GM18520 (cell line): ENCODE measurements around the gene ZNF253.
A peak's percentile ranks its signal among the peaks of the same experiment; 100 is the strongest.
"Not testable (repeated sequence)": the region's sequence is repeated elsewhere in the genome, so short reads cannot be mapped to it uniquely, and the experiment has no call there.

ENCODE experiments used
- ATAC-seq: cut with Tn5 transposase; IDR thresholded peaks from one replicate; pipeline ENCODE4 v1.9.1; 2021; ENCODE audit not compliant: unreplicated experiment

The ZNF253 gene

DNA sequence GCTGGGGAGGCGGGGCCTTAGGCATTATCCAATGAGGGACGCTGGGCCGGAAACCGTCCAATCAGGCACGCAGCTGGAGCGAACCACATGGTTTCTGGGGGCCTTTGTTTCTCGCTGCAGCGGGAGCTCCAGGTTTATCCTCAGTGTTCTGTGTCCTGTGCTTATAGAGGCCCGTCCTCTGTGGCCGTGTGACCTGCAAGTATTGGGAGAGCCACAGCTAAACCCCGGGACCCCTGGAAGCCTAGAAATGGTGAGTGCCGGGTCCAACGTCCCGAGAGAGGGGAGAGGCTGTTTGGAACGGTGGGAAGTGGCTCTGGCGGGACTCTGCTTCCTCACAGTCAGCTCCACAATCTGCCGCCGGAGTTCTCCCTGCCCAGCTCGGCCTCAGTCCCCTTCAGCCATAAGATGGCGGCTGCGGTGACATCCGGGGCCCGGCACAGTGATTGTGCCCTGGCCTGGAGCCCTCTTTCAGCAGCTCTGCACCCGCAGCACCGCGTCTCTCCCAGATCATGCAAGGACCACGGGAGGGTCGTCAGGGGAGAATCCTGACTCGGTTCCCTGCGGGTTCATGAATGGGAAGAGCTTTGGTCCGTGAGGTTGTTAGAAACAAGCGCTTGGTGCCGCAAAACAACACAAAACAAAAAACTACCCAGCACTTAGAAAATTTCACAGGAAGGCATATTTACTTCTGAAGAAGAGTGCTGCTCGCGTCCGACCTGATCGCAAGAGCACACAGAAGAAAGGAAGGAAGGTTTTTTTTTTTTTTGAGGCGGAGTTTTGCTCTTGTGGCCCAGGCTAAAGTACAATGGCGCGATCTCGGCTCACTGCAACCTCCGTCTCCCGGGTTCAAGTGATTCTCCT lies at the start of gene ZNF253:
TSS of gene ZNF253 (plus strand) at position 133 of the 861 bp plus-strand sequence. CDS start at position 248, 115 bp downstream.
- peak; percentile 95 for ATAC-seq

DNA sequence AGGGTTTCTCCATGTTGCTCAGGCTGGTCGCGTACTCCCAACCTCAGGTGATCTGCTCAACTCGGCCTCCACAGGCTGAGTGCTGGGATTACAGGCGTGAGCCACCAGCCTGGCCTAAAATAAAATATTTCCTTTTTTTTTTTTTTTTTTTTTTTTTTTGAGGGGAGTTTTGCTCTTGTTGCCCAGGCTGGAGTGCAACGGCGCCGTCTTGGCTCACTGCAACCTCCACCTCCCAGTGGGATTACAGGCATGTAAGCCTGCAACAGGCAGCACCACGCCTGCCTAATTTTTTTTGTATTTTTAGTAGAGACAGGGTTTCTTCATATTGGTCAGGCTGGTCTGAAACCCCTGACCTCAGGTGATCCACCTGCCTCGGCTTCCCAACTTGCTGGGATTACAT lies 49.0 kb upstream of the ZNF253 start:
- ATAC-seq = no peak

DNA sequence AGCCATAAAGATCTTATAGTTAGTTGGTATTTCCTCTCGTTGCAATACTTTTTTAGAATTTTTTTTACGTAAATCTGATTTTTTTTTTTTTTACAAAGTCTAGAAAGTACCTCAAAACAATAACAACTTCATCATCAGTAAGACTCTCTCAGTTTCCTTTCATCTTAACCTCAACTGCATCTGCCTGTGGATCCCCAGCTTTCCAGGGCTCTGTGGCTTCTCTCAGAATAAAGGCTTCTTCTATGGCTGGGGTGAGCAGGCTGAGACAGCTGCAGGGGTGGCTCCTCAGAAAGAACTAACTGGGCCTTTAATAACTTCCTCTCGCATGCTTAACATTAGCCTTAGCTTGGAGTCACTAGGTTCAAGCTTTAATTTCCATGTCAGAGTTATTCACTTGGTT lies 48.3 kb upstream of the ZNF253 start:
- no peak for ATAC-seq

DNA sequence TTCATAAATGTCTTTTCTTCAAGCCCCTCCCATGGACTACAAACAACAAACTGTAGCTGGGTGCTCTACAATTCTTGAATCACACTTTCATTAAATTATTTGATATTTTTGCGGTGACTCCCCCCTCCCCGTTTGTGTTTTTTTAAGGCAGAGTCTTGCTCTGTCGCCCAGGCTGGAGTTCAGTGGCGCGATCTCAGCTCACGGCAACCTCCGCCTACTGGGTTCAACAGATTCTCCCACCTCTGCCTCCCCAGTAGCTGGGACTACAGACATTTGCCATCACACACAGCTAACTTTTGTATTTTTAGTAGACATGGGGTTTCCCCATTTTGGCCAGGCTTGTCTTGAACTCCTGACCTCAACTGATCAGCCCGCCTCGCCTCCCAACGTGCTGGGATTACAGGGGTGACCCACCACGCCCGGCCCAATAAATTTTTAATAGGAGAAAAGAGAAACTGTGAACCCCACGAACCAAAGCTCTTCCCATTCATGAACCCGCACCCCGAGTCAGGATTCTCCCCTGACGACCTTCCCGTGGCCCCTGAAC lies 44.8 kb upstream of the ZNF253 start:
- no peak for ATAC-seq

DNA sequence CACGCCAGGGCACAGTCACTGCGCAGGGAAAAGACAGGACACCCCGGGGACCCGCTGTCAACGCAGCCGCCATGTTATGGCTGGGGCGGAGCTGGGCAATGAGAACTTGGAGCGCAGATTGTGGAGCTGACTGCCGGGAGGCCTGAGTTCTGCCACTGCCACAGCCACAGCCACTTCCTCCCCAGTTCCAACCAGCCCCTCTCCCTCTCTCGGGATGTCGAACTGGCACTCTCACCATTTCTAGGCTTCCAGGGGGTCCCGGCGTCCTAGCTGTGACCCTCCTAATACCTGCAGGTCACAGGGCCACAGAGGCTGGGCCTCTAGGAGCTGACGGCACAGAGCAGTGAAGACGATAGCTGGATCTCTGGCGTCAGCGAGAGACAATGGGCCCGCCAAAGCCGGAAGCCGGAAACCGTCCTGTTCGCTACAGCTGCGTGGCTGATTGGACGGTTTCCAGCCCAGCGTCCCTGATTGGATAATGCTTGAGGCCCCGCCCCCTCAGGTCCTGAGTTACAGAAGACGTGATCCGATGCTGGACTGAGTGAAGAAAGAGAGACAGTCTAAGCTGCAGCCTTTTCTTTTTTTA lies 44.2 kb upstream of the ZNF253 start, which contains the start of gene ZNF506:
TSS of gene ZNF506 (minus strand) at position 385 of the 586 bp plus-strand sequence. CDS start at position 238, 147 bp downstream.
- peak; percentile 89 for ATAC-seq

DNA sequence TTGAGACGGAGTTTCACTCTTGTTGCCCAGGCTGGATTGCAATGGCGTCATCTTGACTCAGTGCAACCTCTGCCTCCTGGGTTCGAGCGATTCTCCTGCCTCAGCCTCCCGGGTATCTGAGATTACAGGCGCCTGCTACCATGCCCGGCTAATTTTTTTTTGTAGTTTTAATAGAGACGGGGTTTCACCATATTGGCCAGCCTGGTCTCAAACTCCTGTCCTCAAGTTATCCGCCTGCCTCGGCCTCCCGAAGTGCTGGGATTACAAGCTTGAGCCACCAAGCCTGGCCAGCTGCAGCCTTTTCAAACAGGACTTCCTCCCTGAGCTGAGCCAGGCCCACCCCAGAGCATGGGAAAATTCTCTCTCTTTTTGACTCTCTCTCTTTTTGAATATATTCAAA lies 43.7 kb upstream of the ZNF253 start:
- not testable (repeated sequence) for ATAC-seq

DNA sequence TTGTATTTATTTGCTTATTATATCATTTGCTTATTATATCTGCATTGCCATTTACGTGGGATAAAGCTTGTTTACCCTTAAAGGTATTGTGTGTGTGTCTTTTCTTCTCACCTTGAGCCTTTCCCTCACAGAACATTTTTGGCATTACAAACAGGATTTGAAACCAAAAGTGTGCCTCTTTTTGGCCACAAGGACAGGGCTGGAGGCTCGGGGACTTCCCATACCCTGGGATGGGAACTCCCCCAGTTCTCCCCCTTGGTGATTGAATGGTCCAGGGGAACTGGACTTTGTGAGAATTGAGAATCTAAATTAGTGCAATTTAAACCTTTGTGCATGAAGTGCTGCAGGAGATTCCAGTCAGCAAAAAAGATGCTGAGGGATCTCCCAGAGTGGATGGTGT lies 41.8 kb upstream of the ZNF253 start:
- no peak for ATAC-seq

DNA sequence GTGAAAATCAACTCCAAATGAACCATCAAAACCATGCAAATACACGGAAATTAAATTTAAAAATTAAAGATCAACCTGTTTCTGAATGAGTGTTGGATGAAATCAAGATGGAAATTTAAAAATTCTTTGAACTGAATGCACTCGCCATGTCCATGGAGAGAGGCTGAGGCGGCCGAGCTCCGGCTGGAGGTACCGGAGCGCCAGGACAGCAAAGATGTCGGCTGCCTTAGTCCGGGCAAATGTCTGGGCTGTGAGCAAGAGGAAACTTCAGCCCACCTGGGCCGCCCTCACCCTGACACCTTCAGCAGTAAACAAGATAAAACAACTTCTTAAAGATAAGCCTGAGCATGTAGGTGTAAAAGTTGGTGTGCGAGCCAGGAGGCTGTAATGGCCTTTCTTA lies 38.8 kb upstream of the ZNF253 start:
- no peak for ATAC-seq

DNA sequence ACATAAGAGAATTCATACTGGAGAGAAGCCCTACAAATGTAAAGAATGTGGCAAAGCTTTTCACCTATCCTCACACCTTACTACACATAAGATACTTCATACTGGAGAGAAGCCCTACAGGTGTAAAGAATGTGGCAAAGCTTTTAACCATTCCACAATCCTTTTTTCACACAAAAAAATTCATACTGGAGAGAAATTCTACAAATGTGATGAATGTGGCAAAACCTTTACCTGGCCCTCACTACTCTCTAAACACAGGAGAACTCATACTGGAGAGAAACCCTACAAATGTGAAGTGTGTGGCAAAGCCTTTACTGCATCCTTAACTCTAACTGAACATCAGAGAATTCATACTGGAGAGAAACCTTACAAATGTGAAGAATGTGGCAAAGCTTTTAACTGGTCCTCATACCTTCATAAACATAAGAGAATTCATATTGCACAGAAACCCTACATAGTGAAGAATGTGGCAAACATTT lies 30.1 kb upstream of the ZNF253 start:
- no peak for ATAC-seq

DNA sequence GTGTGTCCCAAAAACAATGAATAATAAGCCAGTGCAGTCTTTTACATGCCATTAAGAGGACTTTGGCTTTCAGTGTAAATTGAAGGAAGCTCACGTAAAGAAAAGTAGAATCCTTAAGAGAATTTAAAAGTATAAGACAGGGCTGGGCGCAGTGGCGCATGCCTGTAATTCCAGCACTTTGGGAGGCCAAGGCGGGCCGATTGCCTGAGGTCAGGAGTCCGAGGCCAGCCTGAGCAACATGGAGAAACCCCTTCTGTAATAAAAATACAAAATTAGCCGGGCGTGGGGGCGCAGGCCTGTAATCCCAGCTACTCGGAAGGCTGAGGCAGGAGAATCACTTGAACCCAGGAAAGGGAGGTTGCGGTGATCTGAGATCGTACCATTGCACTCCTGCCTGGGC lies 17.9 kb upstream of the ZNF253 start:
- ATAC-seq = no peak

DNA sequence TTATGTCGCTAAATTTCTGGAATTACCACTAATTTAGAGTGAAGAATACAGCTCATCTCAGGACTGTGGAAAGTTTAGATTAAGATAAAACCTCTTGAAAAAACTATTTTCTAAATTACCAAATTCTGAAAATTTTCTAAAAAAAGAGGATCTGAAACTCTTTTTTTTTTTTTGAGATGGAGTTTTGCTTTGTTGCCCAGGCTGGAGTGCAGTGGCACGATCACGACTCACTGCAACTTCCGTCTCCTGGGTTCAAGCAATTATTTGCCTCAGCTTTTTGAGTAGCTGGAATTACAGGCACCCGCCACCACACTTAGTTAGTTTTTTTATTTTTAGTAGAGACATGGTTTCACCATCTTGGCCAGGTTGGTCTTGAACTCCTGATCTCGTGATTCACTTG lies 16.6 kb upstream of the ZNF253 start:
- ATAC-seq = no peak

DNA sequence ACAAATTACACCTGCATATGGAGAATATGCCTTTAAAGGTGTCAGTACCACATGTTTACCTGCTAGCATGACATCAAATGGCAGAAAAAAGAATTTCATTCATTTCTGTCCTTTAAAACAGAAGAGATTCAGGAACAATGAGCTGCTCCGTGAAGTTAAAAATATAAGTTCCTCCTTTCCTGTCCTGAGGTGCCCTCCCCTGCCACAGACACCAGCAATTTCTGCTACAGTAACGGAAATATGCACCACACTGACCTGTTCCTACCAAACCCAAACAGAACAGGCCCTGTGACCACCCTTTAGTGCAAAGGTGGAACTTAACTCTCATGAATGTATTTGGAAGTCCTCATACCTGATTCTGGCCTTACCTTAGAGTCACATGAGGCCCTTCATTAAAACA lies 13.9 kb upstream of the ZNF253 start:
- ATAC-seq = not testable (repeated sequence)

DNA sequence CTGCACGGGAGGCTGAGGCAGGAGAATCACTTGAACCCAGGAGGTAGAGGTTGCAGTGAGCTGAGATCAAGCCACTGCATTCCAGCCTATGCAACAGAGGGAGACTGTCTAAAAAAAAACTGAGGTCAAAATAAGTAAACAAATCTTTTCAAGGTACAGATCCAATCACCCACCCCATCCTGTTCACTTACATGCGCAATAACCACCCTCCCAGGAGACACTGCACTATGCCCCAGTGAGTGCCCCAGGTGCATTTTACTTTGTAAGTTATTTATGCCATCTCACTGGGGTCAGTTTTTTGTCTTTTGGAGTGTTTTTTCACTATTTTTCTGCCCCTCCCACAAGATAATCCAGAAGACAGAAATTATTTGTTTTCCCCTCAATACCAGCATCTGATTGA lies 6.9 kb upstream of the ZNF253 start:
- ATAC-seq = no peak

DNA sequence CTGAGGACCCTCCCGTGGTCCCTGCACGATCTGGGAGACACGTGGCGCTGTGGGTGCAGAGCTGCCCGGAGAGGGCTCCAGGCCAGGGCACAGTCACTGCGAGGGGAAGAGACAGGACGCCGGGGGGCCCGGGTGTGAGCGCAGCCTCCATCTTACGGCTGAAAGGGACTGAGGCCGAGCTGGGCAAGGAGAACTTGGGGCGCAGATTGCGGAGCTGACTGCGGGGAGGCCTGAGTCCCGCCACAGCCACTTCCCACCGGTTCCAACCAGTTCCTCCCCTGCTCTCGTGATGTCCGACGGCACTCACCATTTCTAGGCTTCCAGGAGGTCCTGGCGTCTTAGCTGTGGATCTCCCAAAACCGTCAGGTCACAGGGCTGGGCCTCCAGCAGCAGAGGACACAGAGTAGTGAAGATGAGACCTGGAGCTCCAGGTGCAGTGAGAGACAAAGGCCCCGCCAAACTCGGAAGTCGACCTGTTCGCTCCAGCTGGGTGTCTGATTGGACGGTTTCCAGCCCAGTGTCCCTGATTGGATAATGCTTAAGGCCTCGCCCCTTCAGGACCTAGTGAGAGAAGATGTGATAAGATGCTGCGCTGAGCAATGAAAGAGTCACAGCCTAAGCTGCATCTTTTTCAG lies 4.8 kb upstream of the ZNF253 start:
- no peak for ATAC-seq

DNA sequence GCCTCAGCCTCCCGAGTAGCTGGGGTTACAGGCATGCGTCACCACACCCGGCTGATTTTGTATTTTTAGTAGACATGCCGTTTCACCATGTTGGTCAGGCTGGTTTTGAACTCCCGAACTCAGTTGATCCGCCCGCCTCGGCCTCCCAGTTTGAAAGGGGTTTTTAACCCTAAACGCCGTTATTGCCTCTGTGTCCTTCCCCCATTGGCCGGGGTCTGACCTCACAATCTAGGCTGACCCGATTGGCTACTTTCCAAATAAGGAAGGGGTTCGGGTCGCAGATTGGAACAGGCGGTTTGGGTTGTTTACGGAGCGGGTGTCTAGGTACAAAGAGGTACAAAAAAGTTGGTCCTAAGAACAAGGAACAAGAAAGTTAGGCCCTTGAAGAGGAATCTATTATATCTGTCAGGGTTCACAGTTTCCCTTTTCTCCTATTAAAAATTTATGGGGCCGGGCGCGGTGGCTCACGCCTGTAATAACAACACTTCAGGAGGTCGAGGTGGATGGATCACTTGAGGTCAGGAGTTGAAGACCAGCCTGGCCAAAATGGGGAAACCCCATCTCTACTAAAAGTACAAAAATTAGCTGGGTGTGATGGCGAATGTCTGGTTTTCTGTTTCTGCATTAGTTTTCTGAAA lies 1.0 kb downstream of the ZNF253 start:
- ATAC-seq = no peak

DNA sequence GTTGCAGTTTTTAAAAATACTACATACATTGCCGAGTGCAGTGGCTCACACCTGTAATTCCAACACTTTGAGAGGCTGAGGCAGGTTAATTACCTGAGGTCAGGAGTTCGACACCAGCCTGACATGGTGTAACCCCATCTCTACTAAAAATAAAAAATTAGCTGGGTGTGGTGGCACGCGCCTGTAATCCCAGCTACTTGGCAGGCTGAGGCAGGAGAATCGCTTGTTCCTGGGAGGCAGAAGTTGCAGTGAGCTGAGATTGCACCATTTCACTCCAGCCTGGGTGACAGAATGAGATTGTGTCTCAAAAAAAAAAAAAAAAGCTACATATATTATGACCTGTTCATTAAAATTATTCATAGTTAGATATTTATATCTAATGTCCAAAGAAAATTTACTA lies 4.4 kb downstream of the ZNF253 start:
- not testable (repeated sequence) for ATAC-seq

DNA sequence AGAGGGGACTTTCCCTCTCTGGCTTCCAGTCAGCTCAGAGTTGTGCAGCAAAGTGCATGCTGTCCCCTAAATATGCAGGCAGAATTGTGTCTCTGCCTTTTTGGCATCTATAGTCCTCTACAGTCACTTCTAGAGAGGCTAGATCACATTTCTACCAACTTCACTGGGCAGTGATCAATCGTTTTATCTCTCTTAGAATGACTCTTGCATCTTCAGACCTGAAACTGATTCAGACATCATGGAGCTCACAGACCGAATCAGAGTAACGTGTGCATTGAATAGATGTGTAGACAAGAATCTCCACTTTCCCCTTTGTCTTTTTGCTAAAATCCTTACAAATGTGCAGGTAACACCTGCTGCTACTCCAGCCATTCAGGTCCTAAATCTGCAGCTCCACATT lies 6.2 kb downstream of the ZNF253 start:
- ATAC-seq = no peak

DNA sequence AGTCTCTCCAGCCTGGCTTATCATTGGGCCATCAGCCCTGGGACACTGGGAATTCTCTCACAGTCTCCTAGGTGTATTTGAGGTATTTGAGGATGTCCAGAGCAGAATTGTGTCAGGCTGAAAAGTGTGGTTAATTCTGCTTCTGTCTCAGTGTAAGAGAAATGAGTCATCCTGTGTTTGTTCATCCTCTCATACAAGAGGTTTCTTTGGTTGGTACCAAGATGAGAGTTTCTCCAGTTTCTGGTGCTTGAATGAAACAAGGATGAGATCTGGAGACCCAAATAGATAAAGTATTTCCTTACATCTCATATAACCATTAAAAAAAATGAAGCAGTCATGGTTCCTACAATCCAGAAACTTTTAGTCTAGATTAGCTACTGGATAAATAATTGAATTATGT lies 7.7 kb downstream of the ZNF253 start:
- ATAC-seq = no peak

DNA sequence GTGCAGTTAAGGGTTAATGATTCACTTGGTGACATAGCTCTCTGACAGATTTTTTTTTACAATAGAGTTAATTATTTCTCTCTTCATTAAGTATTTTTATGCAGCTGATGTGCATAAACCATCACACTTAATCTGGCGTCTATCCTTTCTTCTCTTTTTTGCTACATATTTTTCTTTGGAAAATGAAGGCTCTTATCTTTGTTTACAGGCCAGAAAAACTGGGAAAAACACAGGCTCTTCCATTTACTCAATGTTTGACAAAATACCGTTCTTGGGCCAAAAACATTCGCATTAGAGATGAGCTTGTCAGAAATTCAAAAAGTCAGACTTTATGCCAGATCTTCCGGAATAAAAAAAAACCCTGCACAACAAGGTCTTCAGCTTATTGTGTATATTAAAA lies 12.0 kb downstream of the ZNF253 start:
- no peak for ATAC-seq

DNA sequence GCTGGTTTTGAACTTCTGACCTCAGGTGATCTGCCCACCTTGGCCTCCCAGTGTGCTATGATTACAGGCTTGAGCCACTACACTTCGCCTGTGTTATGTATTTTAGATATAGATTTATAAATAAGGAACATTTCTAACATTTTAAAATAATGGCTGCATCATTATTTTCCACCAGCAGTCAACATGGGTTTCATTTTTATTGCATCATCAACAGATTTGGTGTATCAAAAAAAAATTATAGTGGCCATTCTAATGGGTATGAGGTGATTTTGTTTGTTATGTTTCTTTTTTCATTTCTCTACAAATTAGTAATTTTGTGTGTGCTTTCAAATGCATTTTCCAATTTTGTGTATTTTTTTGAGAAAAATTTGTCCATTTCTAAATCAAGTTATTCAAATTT lies 18.9 kb downstream of the ZNF253 start:
- ATAC-seq = no peak
